ENCODE results near the gene ERCC3.

- no peak for TF ChIP-seq CTCF (IDR thresholded peaks at IDR 0.05; ENCODE audit: borderline replicate concordance, extremely low read depth, low read length, poor library complexity, severe bottlenecking)
- TF ChIP-seq EZH2 (IDR thresholded peaks at IDR 0.05; ENCODE audit: borderline replicate concordance, low read depth, low read length, severe bottlenecking) = no peak
These were observed 73.7 kb downstream of the ERCC3 start, which contains the start of gene CYP27C1 for GRCh38 chr2:127220102-127220767.

Data from DND-41 (cell line).